Right lobe of liver (tissue), 6 donors: ENCODE measurements around the gene IKZF2. TPM values are rescaled to one million over a fixed set of nuclear protein-coding genes. Genes with fewer than 3 reads are reported as not detected.

ENCODE experiments used
- ATAC-seq, 4 donors: fragments of 200-7000 bp; cut with Tn5 transposase; one replicate each; pipeline ENCODE4 v1.9.1; 2020; ENCODE audit warnings: mild to moderate bottlenecking in 4 of 4, moderate library complexity in 4 of 4
- DNase-seq, 3 donors: peaks; one replicate each; pipeline ENCODE4 v3.0.0-alpha.2; 2020
- H3K27ac ChIP-seq, 3 donors: fragments of 200-600 bp; one replicate each; pipeline ENCODE4 v1.8.0; 2022
- H3K27me3 ChIP-seq, 2 donors: fragments of 200-600 bp; one replicate each; pipeline ENCODE4 v1.8.0; 2022
- H3K36me3 ChIP-seq, 4 donors: fragments of 200-600 bp; sonication (generic) in 1 of 4; one replicate each; pipeline versions ENCODE4 v1.5.1 to v1.8.0; 2017 to 2022; ENCODE audit warnings: control low read depth in 1 of 4
- H3K4me1 ChIP-seq, 4 donors: fragments of 200-600 bp; sonication (generic) in 1 of 4; one replicate each; pipeline versions ENCODE4 v1.5.1 to v1.8.0; 2017 to 2022; ENCODE audit warnings: control low read depth in 1 of 4
- H3K4me3 ChIP-seq, 3 donors: fragments of 200-600 bp; one replicate each; pipeline ENCODE4 v1.8.0; 2022
- H3K9me3 ChIP-seq, 4 donors: fragments of 200-600 bp; sonication (generic) in 1 of 4; one replicate each; pipeline versions ENCODE4 v1.5.1 to v1.8.0; 2017 to 2022; ENCODE audit warnings: control low read depth in 1 of 4
- CTCF ChIP-seq, 4 donors: fragments of 200-600 bp in 3 of 4; fragments of 450-650 bp in 1 of 4; IDR thresholded peaks; one replicate each; pipeline versions ENCODE4 v1.5.1 to v1.8.0; 2016 to 2022; ENCODE audit warnings: antibody characterized with exemption in 4 of 4, mild to moderate bottlenecking in 2 of 4
- POLR2A ChIP-seq: fragments of 450-650 bp; IDR thresholded peaks from one replicate; pipeline ENCODE4 v1.6.1; 2017; ENCODE audit warnings: antibody characterized with exemption, mild to moderate bottlenecking
- WGBS: methylation state at CpG from one replicate; pipeline ENCODE4 v1.1.6; 2018; ENCODE audit warnings: low coverage, low lambda C conversion rate; ENCODE audit not compliant: insufficient coverage; ENCODE audit errors: missing lambda C conversion rate; 5-methylcytosine and 5-hydroxymethylcytosine counted together
- intact Hi-C, 2 donors: fragments of 100-400 bp; cut with DNase I; formaldehyde crosslinking; loops; one replicate each; pipeline versions ENCODE4 v1.11.2 to v1.14.1; 2022
- total RNA-seq, 6 experiments: library from RNA; depleted of rRNA in 2 of 6; stranded (reverse); fragments of >200 nt in 2 of 6; fragmentation: NEBNext Ultra II Directional in 3 of 6; extraction: Animal tissue kit (Norgen Biotek cat#: 25700) in 3 of 6; gene quantifications; one replicate each; pipeline versions ENCODE4 v1.1.0 to v1.2.4, GENCODE V29; 2016 to 2023
- donor health status: DM: no; HTN: yes; CAD: no.
- donor health status: DM: no; HTN: no; CAD: no.
- donor health status: DM: no; HTN: no; CAD: no.
- donor health status: DM: no; HTN: yes; CAD: no.
- donor health status: DM: no; HTN: yes; CAD: no.

Gene IKZF2
- total RNA-seq, 6 experiments from 2014 or later, result 1.1 to 4.1 (median 1.9) TPM

GRCh38 chr2:212997526-212998020 lies 153.8 kb downstream of the IKZF2 start:
- no peak for ATAC-seq
- no peaks in the 10 kb centered on the region for H3K36me3 ChIP-seq
- DNase-seq, result no peak
- no peaks in the 10 kb centered on the region for H3K9me3 ChIP-seq
- no peaks in the 10 kb centered on the region for H3K27me3 ChIP-seq
- no peak overlapping the region for H3K4me3 ChIP-seq
- TF ChIP-seq POLR2A (no peak), CTCF (IDR thresholded peaks at IDR 0.05) (no peak)
- no peak overlapping the region for H3K27ac ChIP-seq
- 21% methylated on average over 3 of the region's 3 CpGs for WGBS
- H3K4me1 ChIP-seq, result no peaks in the 10 kb centered on the region
- intact Hi-C loops, result no loop called here

GRCh38 chr2:212995920-212996319 lies 155.5 kb downstream of the IKZF2 start:
- H3K27ac ChIP-seq, result no peak overlapping the region
- 68% methylated on average over 2 of the region's 2 CpGs for WGBS

GRCh38 chr2:212994976-212995375 lies 156.4 kb downstream of the IKZF2 start:
- Histone ChIP-seq H3K36me3 (no peaks in the 10 kb centered on the region), H3K4me1 (no peaks in the 10 kb centered on the region), H3K9me3 (no peaks in the 10 kb centered on the region), H3K27ac (no peak overlapping the region), H3K4me3 (no peak overlapping the region), H3K27me3 (no peaks in the 10 kb centered on the region)
- no peak for ATAC-seq
- no peak for TF ChIP-seq CTCF (IDR thresholded peaks at IDR 0.05)
- TF ChIP-seq POLR2A, result no peak
- no peak for DNase-seq
- intact Hi-C loops, result no loop called here

More at GRCh38 chr2:212995920-212996319, 155.5 kb downstream of the IKZF2 start:
- no peaks in the 10 kb centered on the region for H3K27me3 ChIP-seq
- H3K4me1 ChIP-seq, result no peaks in the 10 kb centered on the region
- intact Hi-C loops, result no loop called here
- no peaks in the 10 kb centered on the region for H3K36me3 ChIP-seq
- H3K9me3 ChIP-seq, result no peaks in the 10 kb centered on the region
- no peak overlapping the region for H3K4me3 ChIP-seq
- ATAC-seq (no peak), DNase-seq (no peak)
- TF ChIP-seq POLR2A, result no peak
- no peak for TF ChIP-seq CTCF (IDR thresholded peaks at IDR 0.05)

- intact Hi-C loops, result no loop called here
Observed at GRCh38 chr2:212991120-212991519, 160.3 kb downstream of the IKZF2 start.

More at GRCh38 chr2:212991120-212991519, 160.3 kb downstream of the IKZF2 start:
- Histone ChIP-seq H3K4me1 (no peaks in the 10 kb centered on the region), H3K27ac (no peak overlapping the region), H3K27me3 (no peaks in the 10 kb centered on the region), H3K4me3 (no peak overlapping the region), H3K9me3 (no peaks in the 10 kb centered on the region), H3K36me3 (no peaks in the 10 kb centered on the region)
- no peak for DNase-seq
- TF ChIP-seq POLR2A (no peak), CTCF (IDR thresholded peaks at IDR 0.05) (no peak)
- 100% methylated on average over 1 of the region's 1 CpG for WGBS
- no peak for ATAC-seq
